ENCODE data around the gene SCMH1.

DNA sequence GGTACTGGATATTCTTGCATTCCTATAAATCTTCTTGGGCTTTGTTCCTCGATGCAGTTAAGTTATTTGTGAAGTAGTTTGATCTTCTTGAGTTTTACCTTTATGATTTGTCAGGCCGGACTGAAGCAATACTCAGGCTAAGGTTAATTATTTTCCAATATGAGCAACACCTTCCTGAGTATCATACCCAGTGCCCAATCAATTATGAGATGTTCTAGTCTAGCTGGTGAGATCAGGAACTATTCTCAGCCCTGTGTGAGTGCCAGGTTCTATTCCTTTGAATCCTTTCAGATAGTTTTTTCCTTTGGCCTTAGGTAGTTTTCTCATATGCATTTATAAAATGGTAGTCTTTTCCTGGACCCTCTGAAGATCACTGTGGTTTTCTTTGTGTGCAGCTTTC, 92.5 kb downstream of the SCMH1 start:
- TF ChIP-seq, protein P1, sequence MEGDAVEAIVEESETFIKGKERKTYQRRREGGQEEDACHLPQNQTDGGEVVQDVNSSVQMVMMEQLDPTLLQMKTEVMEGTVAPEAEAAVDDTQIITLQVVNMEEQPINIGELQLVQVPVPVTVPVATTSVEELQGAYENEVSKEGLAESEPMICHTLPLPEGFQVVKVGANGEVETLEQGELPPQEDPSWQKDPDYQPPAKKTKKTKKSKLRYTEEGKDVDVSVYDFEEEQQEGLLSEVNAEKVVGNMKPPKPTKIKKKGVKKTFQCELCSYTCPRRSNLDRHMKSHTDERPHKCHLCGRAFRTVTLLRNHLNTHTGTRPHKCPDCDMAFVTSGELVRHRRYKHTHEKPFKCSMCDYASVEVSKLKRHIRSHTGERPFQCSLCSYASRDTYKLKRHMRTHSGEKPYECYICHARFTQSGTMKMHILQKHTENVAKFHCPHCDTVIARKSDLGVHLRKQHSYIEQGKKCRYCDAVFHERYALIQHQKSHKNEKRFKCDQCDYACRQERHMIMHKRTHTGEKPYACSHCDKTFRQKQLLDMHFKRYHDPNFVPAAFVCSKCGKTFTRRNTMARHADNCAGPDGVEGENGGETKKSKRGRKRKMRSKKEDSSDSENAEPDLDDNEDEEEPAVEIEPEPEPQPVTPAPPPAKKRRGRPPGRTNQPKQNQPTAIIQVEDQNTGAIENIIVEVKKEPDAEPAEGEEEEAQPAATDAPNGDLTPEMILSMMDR (IDR thresholded peaks at IDR 0.05) = no peak
- TF ChIP-seq EP300 (IDR thresholded peaks at IDR 0.05) = no peak

Measured in upper lobe of left lung (tissue), 4 donors.